ENCODE results near the gene SETSIP.

- no peak for TF ChIP-seq CTCF (IDR thresholded peaks at IDR 0.05)
- TF ChIP-seq POLR2A (IDR thresholded peaks at IDR 0.05): no peak
Observed at GRCh38 chr1:92031281-92032110, 43.7 kb downstream of the SETSIP start.
